ENCODE results near the gene ADCK1. TPM values are rescaled to one million over a fixed set of nuclear protein-coding genes. Genes with fewer than 3 reads are reported as not detected.

ADCK1 gene
- polyA plus RNA-seq, 1 donor from 2014 or later: 13.6 TPM

- no peak overlapping the region for H3K4me3 ChIP-seq (ENCODE audit: low read length)
- H3K9ac ChIP-seq (ENCODE audit: low read length): no peak overlapping the region
- no peak overlapping the region for H3K4me2 ChIP-seq (ENCODE audit: low read length)
- H3K9me2 ChIP-seq (ENCODE audit: insufficient read depth, low read length): no peaks in the 10 kb centered on the region
- no peaks in the 10 kb centered on the region for H3K36me3 ChIP-seq (ENCODE audit: insufficient read depth, low read length)
- no peaks in the 10 kb centered on the region for H3K79me2 ChIP-seq (replicated peaks; ENCODE audit: insufficient read depth, low read length)
- TF ChIP-seq POLR2AphosphoS5 (IDR thresholded peaks at IDR 0.05): no peak
- no peak for TF ChIP-seq REST (IDR thresholded peaks at IDR 0.05; ENCODE audit: borderline replicate concordance)
- no peak for TF ChIP-seq EZH2 (IDR thresholded peaks at IDR 0.05; ENCODE audit: borderline replicate concordance, insufficient read depth, low read length, poor library complexity, severe bottlenecking)
- TF ChIP-seq MXI1 (conservative IDR thresholded peaks at IDR 0.05; ENCODE audit: poor library complexity, severe bottlenecking): no peak
- no peak for TF ChIP-seq EP300 (conservative IDR thresholded peaks at IDR 0.05; ENCODE audit: poor library complexity, severe bottlenecking)
- no peak overlapping the region for H2AFZ ChIP-seq (ENCODE audit: low read depth, low read length)
- H4K20me1 ChIP-seq (ENCODE audit: insufficient read depth): no peaks in the 10 kb centered on the region
- H3K27me3 ChIP-seq (ENCODE audit: insufficient read depth, low read depth, low read length): no peaks in the 10 kb centered on the region
- H3F3A ChIP-seq (ENCODE audit: insufficient read depth, low read length, poor library complexity, severe bottlenecking): no peaks in the 10 kb centered on the region
- no peak overlapping the region for H3K27ac ChIP-seq (ENCODE audit: low read length)
- H3K9me3 ChIP-seq (ENCODE audit: low read length): no peaks in the 10 kb centered on the region
These were observed 82.2 kb downstream of the ADCK1 start for GRCh38 chr14:77882098-77882497.

- no peak overlapping the region for H3K27ac ChIP-seq (ENCODE audit: low read length)
- H3K4me2 ChIP-seq (ENCODE audit: low read length): no peak overlapping the region
- no peaks in the 10 kb centered on the region for H3K36me3 ChIP-seq (ENCODE audit: insufficient read depth, low read length)
- no peaks in the 10 kb centered on the region for H3F3A ChIP-seq (ENCODE audit: insufficient read depth, low read length, poor library complexity, severe bottlenecking)
- no peaks in the 10 kb centered on the region for H3K79me2 ChIP-seq (replicated peaks; ENCODE audit: insufficient read depth, low read length)
- H3K9me3 ChIP-seq (ENCODE audit: low read length): no peaks in the 10 kb centered on the region
- H3K9ac ChIP-seq (ENCODE audit: low read length): no peak overlapping the region
- H2AFZ ChIP-seq (ENCODE audit: low read depth, low read length): no peak overlapping the region
- H3K4me3 ChIP-seq (ENCODE audit: low read length): no peak overlapping the region
- TF ChIP-seq SMC3 (conservative IDR thresholded peaks at IDR 0.05; ENCODE audit: poor library complexity): no peak
- TF ChIP-seq EP300 (conservative IDR thresholded peaks at IDR 0.05; ENCODE audit: poor library complexity, severe bottlenecking): no peak
- no peak for TF ChIP-seq TAF1 (IDR thresholded peaks at IDR 0.05; ENCODE audit: low read depth)
- TF ChIP-seq EZH2 (IDR thresholded peaks at IDR 0.05; ENCODE audit: borderline replicate concordance, insufficient read depth, low read length, poor library complexity, severe bottlenecking): no peak
- TF ChIP-seq MXI1 (conservative IDR thresholded peaks at IDR 0.05; ENCODE audit: poor library complexity, severe bottlenecking): no peak
- no peak for TF ChIP-seq REST (IDR thresholded peaks at IDR 0.05; ENCODE audit: borderline replicate concordance)
- TF ChIP-seq RAD21 (conservative IDR thresholded peaks at IDR 0.05): no peak
- no peak for TF ChIP-seq CTCF (IDR thresholded peaks at IDR 0.05; ENCODE audit: poor library complexity, severe bottlenecking)
- no peak for TF ChIP-seq POLR2AphosphoS5 (IDR thresholded peaks at IDR 0.05)
- H3K9me2 ChIP-seq (ENCODE audit: insufficient read depth, low read length): no peaks in the 10 kb centered on the region
- H3K27me3 ChIP-seq (ENCODE audit: insufficient read depth, low read depth, low read length): no peaks in the 10 kb centered on the region
- H4K20me1 ChIP-seq (ENCODE audit: insufficient read depth): no peaks in the 10 kb centered on the region
These were observed 82.7 kb downstream of the ADCK1 start for GRCh38 chr14:77882636-77883035.

All from neural cell (in vitro differentiated cells).